ENCODE data around the gene DMD.

Gene DMD

DNA sequence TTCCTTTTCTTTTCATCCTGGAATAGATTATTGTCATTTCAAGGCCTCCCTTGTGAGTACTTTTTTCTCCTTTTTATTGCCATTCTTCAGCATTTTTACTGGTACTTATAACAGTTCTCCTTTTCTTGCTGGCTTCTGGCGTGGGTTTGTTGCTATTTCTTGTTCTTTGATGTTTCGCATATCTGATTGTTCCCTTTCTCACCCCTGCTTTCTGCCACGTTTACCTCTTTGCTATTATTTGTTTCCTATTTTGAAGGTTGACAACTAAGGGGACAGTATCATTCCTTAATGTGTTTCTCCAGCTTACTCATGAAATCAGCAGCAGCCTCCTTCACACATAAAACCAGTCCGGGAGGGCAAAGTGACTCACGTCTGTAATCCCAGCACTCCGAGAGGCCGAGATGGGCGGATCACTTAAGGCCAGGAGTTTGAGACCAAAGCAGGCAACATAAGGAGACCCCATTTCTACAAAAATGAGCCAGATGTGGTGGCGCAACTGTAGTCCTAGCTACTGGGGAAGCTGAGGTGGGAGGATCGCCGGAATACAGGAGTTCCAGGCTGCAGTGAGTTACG is 72.6 kb downstream of the DMD start:
- no peak overlapping the region for H3K4me3 ChIP-seq (ENCODE audit: control insufficient read depth, low read depth, low read length)
- DNase-seq (ENCODE audit: low read depth): peak; percentile 7
- TF ChIP-seq, protein P1, sequence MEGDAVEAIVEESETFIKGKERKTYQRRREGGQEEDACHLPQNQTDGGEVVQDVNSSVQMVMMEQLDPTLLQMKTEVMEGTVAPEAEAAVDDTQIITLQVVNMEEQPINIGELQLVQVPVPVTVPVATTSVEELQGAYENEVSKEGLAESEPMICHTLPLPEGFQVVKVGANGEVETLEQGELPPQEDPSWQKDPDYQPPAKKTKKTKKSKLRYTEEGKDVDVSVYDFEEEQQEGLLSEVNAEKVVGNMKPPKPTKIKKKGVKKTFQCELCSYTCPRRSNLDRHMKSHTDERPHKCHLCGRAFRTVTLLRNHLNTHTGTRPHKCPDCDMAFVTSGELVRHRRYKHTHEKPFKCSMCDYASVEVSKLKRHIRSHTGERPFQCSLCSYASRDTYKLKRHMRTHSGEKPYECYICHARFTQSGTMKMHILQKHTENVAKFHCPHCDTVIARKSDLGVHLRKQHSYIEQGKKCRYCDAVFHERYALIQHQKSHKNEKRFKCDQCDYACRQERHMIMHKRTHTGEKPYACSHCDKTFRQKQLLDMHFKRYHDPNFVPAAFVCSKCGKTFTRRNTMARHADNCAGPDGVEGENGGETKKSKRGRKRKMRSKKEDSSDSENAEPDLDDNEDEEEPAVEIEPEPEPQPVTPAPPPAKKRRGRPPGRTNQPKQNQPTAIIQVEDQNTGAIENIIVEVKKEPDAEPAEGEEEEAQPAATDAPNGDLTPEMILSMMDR (conservative IDR thresholded peaks at IDR 0.05; ENCODE audit: control insufficient read depth, insufficient read depth, low read depth, low read length): no peak

DNA sequence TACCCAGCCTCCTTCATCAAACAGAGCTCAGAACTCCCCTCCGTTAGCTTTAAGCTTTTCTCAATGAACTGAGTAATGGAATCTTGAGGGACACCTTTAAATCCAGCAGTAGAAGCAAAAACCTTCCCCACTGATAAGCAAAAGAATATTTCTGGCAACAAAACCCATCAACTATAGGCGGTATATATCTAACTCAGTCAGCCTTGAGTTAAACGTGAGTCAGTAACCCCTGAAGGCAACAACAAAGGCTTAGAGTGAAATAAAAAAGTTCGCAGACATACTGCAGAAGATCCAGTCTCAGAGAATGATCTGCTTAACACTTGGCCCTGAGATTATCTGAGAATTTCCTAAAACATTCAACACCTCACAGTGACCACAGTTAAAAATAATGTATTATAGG is 77.2 kb downstream of the DMD start:
- no peak overlapping the region for H3K4me3 ChIP-seq (ENCODE audit: control insufficient read depth, low read depth, low read length)
- no peak for DNase-seq (ENCODE audit: low read depth)
- TF ChIP-seq, protein P1 (conservative IDR thresholded peaks at IDR 0.05; ENCODE audit: control insufficient read depth, insufficient read depth, low read depth, low read length): no peak

DNA sequence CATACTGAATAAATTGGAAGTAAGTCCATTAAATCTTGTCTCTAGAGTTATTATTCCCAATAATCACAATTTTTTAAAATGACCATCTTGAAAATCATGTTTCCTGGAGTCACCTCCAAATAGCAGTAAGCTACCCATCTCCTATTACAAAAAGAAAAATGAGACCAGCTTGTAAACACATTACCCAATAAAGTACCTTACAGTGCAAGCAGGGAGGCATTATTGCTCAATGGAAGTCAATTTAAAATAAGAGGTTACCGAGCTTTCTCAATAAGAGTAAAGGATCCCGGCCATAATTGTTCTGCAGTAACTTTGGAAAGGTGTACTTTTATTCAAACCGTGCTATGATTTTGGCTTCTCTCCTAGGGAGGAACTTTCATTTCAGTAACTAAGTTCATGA is 78.0 kb downstream of the DMD start:
- TF ChIP-seq, protein P1 (conservative IDR thresholded peaks at IDR 0.05; ENCODE audit: control insufficient read depth, insufficient read depth, low read depth, low read length): no peak
- no peak overlapping the region for H3K4me3 ChIP-seq (ENCODE audit: control insufficient read depth, low read depth, low read length)
- DNase-seq (ENCODE audit: low read depth): no peak

DNA sequence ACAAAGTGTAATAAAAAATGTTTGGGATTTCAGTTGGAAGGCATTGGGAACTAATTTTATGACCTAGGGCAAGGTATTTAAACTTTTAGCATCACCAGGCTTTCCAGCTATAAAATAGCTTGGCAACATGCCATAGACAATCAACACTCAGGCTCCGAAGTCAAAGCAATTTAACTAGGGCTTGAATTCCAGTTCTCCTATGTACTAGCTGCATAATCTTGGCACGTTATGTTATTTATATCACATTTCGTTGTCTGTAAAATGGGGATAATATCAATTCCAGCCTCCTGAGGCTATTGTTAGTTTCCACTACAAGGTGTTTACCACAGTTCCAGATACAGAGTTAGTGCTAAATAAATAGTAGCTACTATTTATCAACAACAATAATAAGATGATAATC is 78.8 kb downstream of the DMD start:
- no peak overlapping the region for H3K4me3 ChIP-seq (ENCODE audit: control insufficient read depth, low read depth, low read length)
- no peak for DNase-seq (ENCODE audit: low read depth)
- TF ChIP-seq, protein P1 (conservative IDR thresholded peaks at IDR 0.05; ENCODE audit: control insufficient read depth, insufficient read depth, low read depth, low read length): no peak

DNA sequence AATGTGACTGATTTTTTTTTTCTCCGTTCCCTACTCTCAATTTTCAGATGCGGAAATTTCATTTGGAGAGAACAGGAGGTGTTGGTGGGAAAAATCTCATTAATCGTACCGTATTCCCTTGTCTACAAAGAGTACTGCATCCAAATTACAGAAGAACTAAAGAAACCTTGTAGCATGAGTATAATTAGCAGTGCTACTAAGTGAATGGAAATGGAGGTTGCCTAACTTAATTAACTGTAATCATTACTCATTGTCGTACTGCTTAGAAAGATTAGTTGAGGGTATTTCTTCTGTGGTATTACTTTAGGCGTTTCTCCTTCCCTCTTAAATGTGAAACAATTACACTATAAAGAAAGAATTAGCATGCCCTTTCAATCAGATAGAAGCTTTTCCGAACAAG is 81.7 kb downstream of the DMD start:
- TF ChIP-seq, protein P1 (conservative IDR thresholded peaks at IDR 0.05; ENCODE audit: control insufficient read depth, insufficient read depth, low read depth, low read length): no peak
- H3K4me3 ChIP-seq (ENCODE audit: control insufficient read depth, low read depth, low read length): no peak overlapping the region

DNA sequence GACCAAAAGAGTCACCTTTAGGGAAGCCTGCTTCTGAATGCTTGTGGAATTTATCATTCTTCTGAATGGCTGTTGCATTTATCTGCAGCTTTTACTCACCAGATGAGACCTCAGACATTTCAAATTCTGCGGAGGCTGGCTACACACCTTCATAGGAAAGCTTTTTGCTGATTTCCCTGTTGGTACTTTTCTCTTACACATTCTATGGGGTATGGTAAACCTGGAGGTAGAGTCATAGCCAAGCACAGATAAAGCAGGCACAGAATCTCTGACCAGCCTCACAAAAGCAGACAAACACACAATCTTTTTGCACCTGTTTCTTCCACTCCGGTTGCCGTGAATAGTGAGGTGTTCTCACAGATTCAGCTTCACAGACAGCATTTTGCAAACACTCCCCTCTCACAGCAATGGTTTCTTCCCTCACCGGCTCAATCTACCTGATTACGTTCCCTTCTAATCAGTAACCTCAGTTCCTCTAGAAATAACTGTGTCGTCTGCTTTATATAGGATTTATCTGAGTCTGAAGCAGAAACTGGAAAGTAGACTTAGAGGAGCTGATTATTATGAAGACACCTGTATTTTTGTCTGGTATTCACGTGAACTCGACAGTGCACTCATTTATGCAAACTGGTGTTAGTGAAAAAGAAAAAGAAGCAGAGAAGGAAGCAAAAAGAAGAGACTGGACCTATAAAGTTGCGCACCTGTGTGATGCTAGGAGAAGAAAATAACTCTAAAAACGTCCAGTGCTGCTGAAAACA is 83.1 kb downstream of the DMD start:
- TF ChIP-seq, protein P1 (conservative IDR thresholded peaks at IDR 0.05; ENCODE audit: control insufficient read depth, insufficient read depth, low read depth, low read length): no peak
- DNase-seq (ENCODE audit: low read depth): no peak
- no peak overlapping the region for H3K4me3 ChIP-seq (ENCODE audit: control insufficient read depth, low read depth, low read length)

More for the DNA sequence above, 81.7 kb downstream of the DMD start:
- no peak for DNase-seq (ENCODE audit: low read depth)

Measured in fibroblast of mammary gland (primary cell).